Neural cell (in vitro differentiated cells): ENCODE results near the gene CEMIP2. TPM values are rescaled to one million over a fixed set of nuclear protein-coding genes. Genes with fewer than 3 reads are reported as not detected.

Experiments used
- H2AFZ ChIP-seq: fragments of 200-600, 300-800 bp; sonication (generic), shearing (Covaris generic); 2 replicates; pipeline ENCODE4 v1.6.0; 2014; ENCODE audit warnings: low read depth, mild to moderate bottlenecking, antibody characterized with exemption, low read length, moderate library complexity
- H3F3A ChIP-seq: fragments of 200-600 bp; shearing (Covaris generic); 2 replicates; pipeline ENCODE4 v1.6.1; 2016; ENCODE audit warnings: mild to moderate bottlenecking, moderate library complexity, mixed read lengths, antibody characterized with exemption, low read length; ENCODE audit not compliant: insufficient read depth, poor library complexity, severe bottlenecking
- H3K27ac ChIP-seq: fragments of 200-600, 300-800 bp; sonication (generic), shearing (Covaris generic); 2 replicates; pipeline ENCODE4 v1.5.1; 2014; ENCODE audit warnings: mild to moderate bottlenecking, low read length, moderate library complexity
- H3K27me3 ChIP-seq: fragments of 300-800, 200-600 bp; sonication (generic), shearing (Covaris generic); 2 replicates; pipeline ENCODE4 v1.6.0; 2014; ENCODE audit warnings: mild to moderate bottlenecking, low read depth, low read length, moderate library complexity; ENCODE audit not compliant: insufficient read depth
- H3K36me3 ChIP-seq: fragments of 300-800, 200-600 bp; sonication (generic), shearing (Covaris generic); 2 replicates; pipeline ENCODE4 v1.5.1; 2014; ENCODE audit warnings: mild to moderate bottlenecking, antibody characterized with exemption, low read length, moderate library complexity; ENCODE audit not compliant: insufficient read depth
- H3K4me2 ChIP-seq: fragments of 300-800, 200-600 bp; sonication (generic), shearing (Covaris generic); 2 replicates; pipeline ENCODE4 v1.6.0; 2014; ENCODE audit warnings: mild to moderate bottlenecking, low read length
- H3K4me3 ChIP-seq: fragments of 300-800, 200-600 bp; sonication (generic), shearing (Covaris generic); 2 replicates; pipeline ENCODE4 v1.5.1; 2014; ENCODE audit warnings: mild to moderate bottlenecking, low read length, moderate library complexity
- H3K79me2 ChIP-seq: fragments of 200-600 bp; shearing (Covaris generic); replicated peaks from 2 replicates; pipeline ENCODE4 v1.6.0; 2014; ENCODE audit warnings: mild to moderate bottlenecking, low read length, moderate library complexity; ENCODE audit not compliant: insufficient read depth
- H3K9ac ChIP-seq: fragments of 300-800, 200-600 bp; sonication (generic), shearing (Covaris generic); 2 replicates; pipeline ENCODE4 v1.6.1; 2016; ENCODE audit warnings: mild to moderate bottlenecking, low read length, mixed read lengths
- H3K9me2 ChIP-seq: fragments of 200-600 bp; shearing (Covaris generic); 2 replicates; pipeline ENCODE4 v1.6.1; 2016; ENCODE audit warnings: mild to moderate bottlenecking, low read length, mixed read lengths; ENCODE audit not compliant: insufficient read depth
- H3K9me3 ChIP-seq: fragments of 200-600, 300-800 bp; sonication (generic), shearing (Covaris generic); 2 replicates; pipeline ENCODE4 v1.6.1; 2016; ENCODE audit warnings: mild to moderate bottlenecking, mixed run types, low read length, moderate library complexity, mixed read lengths
- H4K20me1 ChIP-seq: fragments of 200-600 bp; shearing (Covaris generic); 2 replicates; pipeline ENCODE4 v1.6.1; 2016; ENCODE audit warnings: mild to moderate bottlenecking, mixed run types; ENCODE audit not compliant: insufficient read depth
- CTCF ChIP-seq: fragments of 450-650 bp; IDR thresholded peaks from 2 replicates; pipeline ENCODE4 v1.5.1; 2014; ENCODE audit warnings: antibody characterized with exemption, mild to moderate bottlenecking, moderate library complexity; ENCODE audit not compliant: poor library complexity, severe bottlenecking
- EP300 ChIP-seq: fragments of 450-650 bp; conservative IDR thresholded peaks from 2 replicates; pipeline ENCODE4 v1.6.1; 2014; ENCODE audit warnings: antibody characterized with exemption, mild to moderate bottlenecking, moderate library complexity; ENCODE audit not compliant: poor library complexity, severe bottlenecking
- MXI1 ChIP-seq: fragments of 450-650 bp; conservative IDR thresholded peaks from 2 replicates; pipeline ENCODE4 v1.6.1; 2014; ENCODE audit warnings: antibody characterized with exemption, mild to moderate bottlenecking; ENCODE audit not compliant: poor library complexity, severe bottlenecking
- POLR2AphosphoS5 ChIP-seq: IDR thresholded peaks from 2 replicates; pipeline ENCODE4 v1.6.1; 2012
- RAD21 ChIP-seq: fragments of 450-650 bp; conservative IDR thresholded peaks from 2 replicates; pipeline ENCODE4 v1.6.1; 2014; ENCODE audit warnings: antibody characterized with exemption, mild to moderate bottlenecking, moderate library complexity
- REST ChIP-seq: IDR thresholded peaks from 2 replicates; pipeline ENCODE4 v1.6.1; 2012; ENCODE audit warnings: borderline replicate concordance
- SMC3 ChIP-seq: fragments of 450-650 bp; conservative IDR thresholded peaks from 2 replicates; pipeline ENCODE4 v1.6.1; 2014; ENCODE audit warnings: antibody characterized with exemption, mild to moderate bottlenecking, moderate library complexity; ENCODE audit not compliant: poor library complexity
- TAF1 ChIP-seq: IDR thresholded peaks from 2 replicates; pipeline ENCODE4 v1.6.1; 2012; ENCODE audit warnings: low read depth
- polyA plus RNA-seq: library from polyadenylated mRNA; depleted of rRNA; stranded (reverse); fragments of >200 nt; gene quantifications from 2 replicates; pipeline ENCODE4 v1.2.3, GENCODE V29; 2014

The CEMIP2 gene
- polyA plus RNA-seq, 1 donor from 2014 or later = 11.3 TPM

- H3K36me3 ChIP-seq = no peaks in the 10 kb centered on the region
- no peaks in the 10 kb centered on the region for H4K20me1 ChIP-seq
- H2AFZ ChIP-seq = no peak overlapping the region
- H3F3A ChIP-seq = no peaks in the 10 kb centered on the region
- H3K79me2 ChIP-seq = peaks cover 99% of the 10 kb centered on the region
- H3K27ac ChIP-seq = no peak overlapping the region
- H3K9me3 ChIP-seq = no peaks in the 10 kb centered on the region
- no peak for TF ChIP-seq REST
- no peak for TF ChIP-seq CTCF
- no peak for TF ChIP-seq MXI1
- no peak for TF ChIP-seq POLR2AphosphoS5
- TF ChIP-seq SMC3 = no peak
- H3K9me2 ChIP-seq = no peaks in the 10 kb centered on the region
- no peak overlapping the region for H3K4me3 ChIP-seq
- no peak overlapping the region for H3K4me2 ChIP-seq
- no peaks in the 10 kb centered on the region for H3K27me3 ChIP-seq
- no peak overlapping the region for H3K9ac ChIP-seq
Measured at GRCh38 chr9:71762900-71763653, 5.2 kb downstream of the CEMIP2 start.

GRCh38 chr9:71761938-71762353 lies 6.4 kb downstream of the CEMIP2 start:
- Histone ChIP-seq H4K20me1 (no peaks in the 10 kb centered on the region), H3K27ac (no peak overlapping the region), H3K4me2 (no peak overlapping the region)

More at GRCh38 chr9:71761938-71762353, 6.4 kb downstream of the CEMIP2 start:
- no peaks in the 10 kb centered on the region for H3K9me2 ChIP-seq
- peaks cover 99% of the 10 kb centered on the region for H3K79me2 ChIP-seq
- H3F3A ChIP-seq = no peaks in the 10 kb centered on the region
- H3K36me3 ChIP-seq = no peaks in the 10 kb centered on the region
- H2AFZ ChIP-seq = no peak overlapping the region
- no peak overlapping the region for H3K4me3 ChIP-seq
- no peak overlapping the region for H3K9ac ChIP-seq
- no peaks in the 10 kb centered on the region for H3K27me3 ChIP-seq
- TF ChIP-seq CTCF (no peak), TAF1 (no peak), RAD21 (no peak), MXI1 (no peak), EP300 (no peak), REST (no peak), POLR2AphosphoS5 (no peak)
- H3K9me3 ChIP-seq = no peaks in the 10 kb centered on the region
